A673 (cell line): ENCODE measurements around the gene SIM2.

Experiments used
- EZH2 ChIP-seq: fragments of 200-600 bp; sonication (generic); IDR thresholded peaks from 2 replicates; pipeline ENCODE4 v1.6.1; 2017; ENCODE audit warnings: borderline replicate concordance, low read depth, mild to moderate bottlenecking, mixed read lengths, antibody characterized with exemption, low read length; ENCODE audit not compliant: poor library complexity, severe bottlenecking
- TF ChIP-seq, protein P1 (sequence below): fragments of 300-800, 200-600 bp; sonication (generic); conservative IDR thresholded peaks from 2 replicates; pipeline ENCODE4 v1.5.1; 2017; ENCODE audit warnings: low read depth, mild to moderate bottlenecking, antibody characterized with exemption, low read length, moderate library complexity, mixed read lengths

DNA sequence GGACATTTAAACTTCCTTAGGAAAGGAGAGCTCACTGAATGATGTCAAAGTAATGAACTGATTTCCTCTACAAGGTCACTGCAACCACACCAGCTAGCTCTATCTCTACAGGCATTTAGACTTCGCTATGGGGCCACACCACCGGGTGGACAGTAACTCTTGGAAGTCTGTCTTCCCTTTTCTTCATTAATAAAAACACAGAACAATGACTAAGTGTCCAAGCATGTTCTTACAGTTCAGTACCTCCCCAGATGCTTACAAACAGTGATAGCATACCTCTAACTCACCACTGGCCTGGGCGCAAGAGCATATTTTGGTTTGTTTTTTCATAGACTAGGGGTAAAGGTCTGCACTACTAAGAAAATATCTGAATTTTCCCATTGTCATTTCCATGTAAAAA is 54.6 kb downstream of the SIM2 start:
- TF ChIP-seq, protein P1, sequence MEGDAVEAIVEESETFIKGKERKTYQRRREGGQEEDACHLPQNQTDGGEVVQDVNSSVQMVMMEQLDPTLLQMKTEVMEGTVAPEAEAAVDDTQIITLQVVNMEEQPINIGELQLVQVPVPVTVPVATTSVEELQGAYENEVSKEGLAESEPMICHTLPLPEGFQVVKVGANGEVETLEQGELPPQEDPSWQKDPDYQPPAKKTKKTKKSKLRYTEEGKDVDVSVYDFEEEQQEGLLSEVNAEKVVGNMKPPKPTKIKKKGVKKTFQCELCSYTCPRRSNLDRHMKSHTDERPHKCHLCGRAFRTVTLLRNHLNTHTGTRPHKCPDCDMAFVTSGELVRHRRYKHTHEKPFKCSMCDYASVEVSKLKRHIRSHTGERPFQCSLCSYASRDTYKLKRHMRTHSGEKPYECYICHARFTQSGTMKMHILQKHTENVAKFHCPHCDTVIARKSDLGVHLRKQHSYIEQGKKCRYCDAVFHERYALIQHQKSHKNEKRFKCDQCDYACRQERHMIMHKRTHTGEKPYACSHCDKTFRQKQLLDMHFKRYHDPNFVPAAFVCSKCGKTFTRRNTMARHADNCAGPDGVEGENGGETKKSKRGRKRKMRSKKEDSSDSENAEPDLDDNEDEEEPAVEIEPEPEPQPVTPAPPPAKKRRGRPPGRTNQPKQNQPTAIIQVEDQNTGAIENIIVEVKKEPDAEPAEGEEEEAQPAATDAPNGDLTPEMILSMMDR, result no peak
- TF ChIP-seq EZH2, result no peak
